PFSK-1 (cell line): ENCODE data around the gene JHY.

Experiments
- FOXP2 ChIP-seq: optimal IDR thresholded peaks from 2 replicates; pipeline ENCODE3; 2011; ENCODE audit warnings: borderline replicate concordance, control low read depth, inconsistent platforms; ENCODE audit not compliant: insufficient read depth; ENCODE audit errors: extremely low read length, extremely low read depth
- POLR2AphosphoS5 ChIP-seq: IDR thresholded peaks from 2 replicates; pipeline ENCODE4 v1.6.1; 2012; ENCODE audit warnings: low read depth, mild to moderate bottlenecking, control low read depth, low read length, moderate library complexity
- SIN3A ChIP-seq: IDR thresholded peaks from 2 replicates; pipeline ENCODE4 v1.6.1; 2012; ENCODE audit warnings: mild to moderate bottlenecking, low read length, moderate library complexity, borderline replicate concordance; ENCODE audit not compliant: insufficient read depth
- TAF1 ChIP-seq: IDR thresholded peaks from 2 replicates; pipeline ENCODE4 v1.6.1; 2012; ENCODE audit warnings: low read length, control low read depth, borderline replicate concordance; ENCODE audit not compliant: insufficient read depth
- TF ChIP-seq, protein P1 (sequence below), 2 experiments: IDR thresholded peaks; 2 replicates each; pipeline versions ENCODE4 v1.6.1 to v1.8.0; 2011 to 2012; ENCODE audit warnings: low read depth in 2 of 2, low read length in 2 of 2, control low read depth in 1 of 2, inconsistent platforms in 1 of 2, mild to moderate bottlenecking in 1 of 2, moderate library complexity in 1 of 2; ENCODE audit not compliant: insufficient read depth in 1 of 2

DNA sequence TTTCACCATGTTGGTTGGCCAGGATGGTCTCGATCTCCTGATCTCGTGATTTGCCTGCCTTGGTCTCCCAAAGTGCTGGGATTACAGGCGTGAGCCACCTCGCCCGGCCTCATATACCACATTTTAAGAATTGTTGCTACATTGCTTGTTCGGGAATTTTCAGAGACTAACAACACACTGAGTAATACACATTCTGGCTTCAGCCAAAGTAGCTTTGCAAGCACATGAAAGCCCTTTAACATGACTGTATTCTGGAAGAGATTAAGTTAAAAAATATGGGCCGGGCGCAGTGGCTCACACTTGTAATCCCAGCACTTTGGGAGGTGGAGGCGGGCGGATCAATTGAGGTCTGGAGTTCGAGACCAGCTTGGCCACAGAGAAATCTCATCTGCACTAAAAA lies 29.3 kb upstream of the JHY start:
- no peak for TF ChIP-seq POLR2AphosphoS5
- no peak for TF ChIP-seq TAF1
- TF ChIP-seq, protein P1, sequence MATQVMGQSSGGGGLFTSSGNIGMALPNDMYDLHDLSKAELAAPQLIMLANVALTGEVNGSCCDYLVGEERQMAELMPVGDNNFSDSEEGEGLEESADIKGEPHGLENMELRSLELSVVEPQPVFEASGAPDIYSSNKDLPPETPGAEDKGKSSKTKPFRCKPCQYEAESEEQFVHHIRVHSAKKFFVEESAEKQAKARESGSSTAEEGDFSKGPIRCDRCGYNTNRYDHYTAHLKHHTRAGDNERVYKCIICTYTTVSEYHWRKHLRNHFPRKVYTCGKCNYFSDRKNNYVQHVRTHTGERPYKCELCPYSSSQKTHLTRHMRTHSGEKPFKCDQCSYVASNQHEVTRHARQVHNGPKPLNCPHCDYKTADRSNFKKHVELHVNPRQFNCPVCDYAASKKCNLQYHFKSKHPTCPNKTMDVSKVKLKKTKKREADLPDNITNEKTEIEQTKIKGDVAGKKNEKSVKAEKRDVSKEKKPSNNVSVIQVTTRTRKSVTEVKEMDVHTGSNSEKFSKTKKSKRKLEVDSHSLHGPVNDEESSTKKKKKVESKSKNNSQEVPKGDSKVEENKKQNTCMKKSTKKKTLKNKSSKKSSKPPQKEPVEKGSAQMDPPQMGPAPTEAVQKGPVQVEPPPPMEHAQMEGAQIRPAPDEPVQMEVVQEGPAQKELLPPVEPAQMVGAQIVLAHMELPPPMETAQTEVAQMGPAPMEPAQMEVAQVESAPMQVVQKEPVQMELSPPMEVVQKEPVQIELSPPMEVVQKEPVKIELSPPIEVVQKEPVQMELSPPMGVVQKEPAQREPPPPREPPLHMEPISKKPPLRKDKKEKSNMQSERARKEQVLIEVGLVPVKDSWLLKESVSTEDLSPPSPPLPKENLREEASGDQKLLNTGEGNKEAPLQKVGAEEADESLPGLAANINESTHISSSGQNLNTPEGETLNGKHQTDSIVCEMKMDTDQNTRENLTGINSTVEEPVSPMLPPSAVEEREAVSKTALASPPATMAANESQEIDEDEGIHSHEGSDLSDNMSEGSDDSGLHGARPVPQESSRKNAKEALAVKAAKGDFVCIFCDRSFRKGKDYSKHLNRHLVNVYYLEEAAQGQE (IDR thresholded peaks at IDR 0.05; ENCODE audit: insufficient read depth in 1 of 2, low read depth in 2 of 2, low read length in 2 of 2), result no peak
- no peak for TF ChIP-seq FOXP2
- TF ChIP-seq SIN3A, result no peak
